NCI-H1092 (cell line): ENCODE results near the gene NRXN3.

Source experiments
- DNase-seq: peaks from one replicate; lab custom pipeline; 2025; lab: John Stamatoyannopoulos, UW

The NRXN3 gene

DNA sequence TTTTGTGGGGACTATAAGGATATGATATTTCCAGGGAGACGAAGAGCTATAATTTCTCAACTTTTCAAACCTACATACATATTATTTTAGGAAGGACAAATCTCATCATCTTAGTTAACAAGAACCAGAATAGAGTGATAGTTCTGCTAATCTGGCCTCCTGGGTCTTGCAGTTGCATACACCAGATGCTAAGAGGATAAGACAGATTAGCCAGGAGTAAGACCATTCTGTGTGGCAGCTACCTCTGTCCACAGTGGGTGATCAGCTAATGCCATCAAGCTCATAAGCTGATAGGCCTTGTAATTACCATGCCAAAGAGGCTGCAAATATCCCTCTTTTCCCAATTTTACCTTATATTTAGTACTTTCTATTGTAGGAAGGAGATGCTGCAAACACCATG lies 776.8 kb downstream of the NRXN3 start:
- DNase-seq = no peak

- no peak for DNase-seq
These were observed 777.5 kb downstream of the NRXN3 start for GRCh38 chr14:78947681-78948080.

GRCh38 chr14:78950649-78951048 lies 780.5 kb downstream of the NRXN3 start:
- no peak for DNase-seq

DNA sequence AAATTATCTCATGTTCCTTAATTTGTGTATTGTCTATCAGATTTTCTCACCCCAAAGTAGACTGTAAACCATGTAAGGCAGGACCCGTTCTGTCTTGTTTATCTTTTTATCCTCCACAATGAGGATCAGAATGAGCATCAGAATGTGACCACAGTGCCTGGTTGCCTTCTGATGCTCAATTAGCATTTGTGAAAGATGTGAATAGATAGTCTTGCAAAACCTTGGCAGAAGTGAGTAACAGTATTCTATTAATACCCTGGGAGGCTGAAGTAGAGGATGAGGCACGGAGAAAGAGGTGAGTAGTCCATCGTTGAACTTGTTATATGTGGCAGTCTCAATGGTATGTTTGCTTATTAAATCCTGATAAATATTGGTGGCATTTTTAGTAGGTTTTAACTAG lies 781.4 kb downstream of the NRXN3 start:
- DNase-seq = no peak

DNA sequence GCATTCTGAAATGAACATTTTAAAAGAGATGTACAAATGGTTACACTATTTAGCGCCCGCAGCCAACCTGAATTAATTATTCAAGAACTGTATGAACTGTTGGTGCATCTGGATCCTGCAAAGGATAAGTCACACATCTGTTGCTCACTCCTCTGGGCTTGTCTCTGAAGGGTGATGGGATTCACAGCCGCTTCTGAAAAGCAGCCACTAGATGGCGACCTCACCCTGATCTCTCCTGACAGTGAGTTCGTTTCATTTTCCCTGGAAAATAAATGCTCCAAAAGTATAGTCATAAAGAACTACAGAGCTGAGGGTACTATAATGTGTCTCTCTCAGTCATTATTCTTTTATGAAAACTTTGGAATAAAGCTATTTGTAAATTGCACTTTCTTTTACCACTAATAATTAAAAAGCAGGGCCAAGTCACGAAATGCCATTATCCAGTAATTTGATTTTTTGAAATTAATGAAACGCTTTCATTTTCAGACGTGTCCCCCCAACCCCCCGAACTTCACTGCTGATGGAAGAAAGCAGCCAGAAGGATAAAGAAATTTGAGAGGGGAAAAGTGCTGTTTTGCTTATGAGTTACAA lies 789.6 kb downstream of the NRXN3 start:
- peak; percentile 49 for DNase-seq

DNA sequence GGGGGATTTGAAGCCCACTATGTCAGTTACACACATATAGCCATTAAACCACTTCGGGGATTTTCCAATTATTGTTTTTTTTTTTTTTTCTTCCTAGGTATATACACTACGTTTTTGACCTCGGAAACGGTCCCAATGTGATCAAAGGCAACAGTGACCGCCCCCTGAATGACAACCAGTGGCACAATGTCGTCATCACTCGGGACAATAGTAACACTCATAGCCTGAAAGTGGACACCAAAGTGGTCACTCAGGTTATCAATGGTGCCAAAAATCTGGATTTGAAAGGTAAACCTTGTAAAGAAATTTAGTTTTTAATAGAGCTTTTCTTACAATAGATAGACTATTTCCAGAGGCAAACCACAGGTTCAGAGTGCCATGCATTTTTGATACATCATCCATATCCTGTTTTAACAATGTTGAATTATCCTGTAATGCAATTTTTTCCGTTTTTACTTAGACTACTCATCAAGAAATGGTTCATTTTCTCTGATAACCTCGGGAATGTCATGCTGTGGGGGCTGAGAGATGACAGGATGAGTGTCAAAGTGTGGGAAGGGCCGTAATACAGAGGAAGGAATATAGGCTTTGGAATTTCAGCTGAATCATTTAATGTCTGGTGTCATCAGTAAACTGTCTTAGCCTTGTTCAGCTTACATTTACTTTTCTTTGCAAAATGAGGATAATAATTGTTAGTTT lies 797.1 kb downstream of the NRXN3 start:
- DNase-seq = no peak

GRCh38 chr14:78968265-78968664 lies 798.1 kb downstream of the NRXN3 start:
- DNase-seq = no peak

DNA sequence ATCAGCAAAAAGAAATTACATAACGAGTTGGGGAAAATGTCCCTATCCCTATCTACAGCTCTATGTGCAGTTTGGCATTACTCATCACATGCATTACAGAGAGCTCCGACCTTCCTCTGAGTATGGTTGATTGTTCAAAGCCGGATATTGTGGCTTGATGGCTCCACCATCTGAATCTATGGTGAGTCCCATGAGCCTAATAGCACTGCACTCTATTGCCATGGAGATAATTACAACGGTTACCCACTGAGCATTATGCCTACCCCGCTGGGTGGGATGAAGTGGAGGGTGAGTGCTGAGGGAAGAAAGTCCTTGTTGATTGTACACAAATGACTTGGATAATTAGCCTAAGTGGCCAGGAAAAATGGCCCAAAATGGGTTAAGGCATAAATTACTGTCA lies 800.5 kb downstream of the NRXN3 start:
- DNase-seq = peak; percentile 95

GRCh38 chr14:78972440-78972839 lies 802.3 kb downstream of the NRXN3 start:
- no peak for DNase-seq

DNA sequence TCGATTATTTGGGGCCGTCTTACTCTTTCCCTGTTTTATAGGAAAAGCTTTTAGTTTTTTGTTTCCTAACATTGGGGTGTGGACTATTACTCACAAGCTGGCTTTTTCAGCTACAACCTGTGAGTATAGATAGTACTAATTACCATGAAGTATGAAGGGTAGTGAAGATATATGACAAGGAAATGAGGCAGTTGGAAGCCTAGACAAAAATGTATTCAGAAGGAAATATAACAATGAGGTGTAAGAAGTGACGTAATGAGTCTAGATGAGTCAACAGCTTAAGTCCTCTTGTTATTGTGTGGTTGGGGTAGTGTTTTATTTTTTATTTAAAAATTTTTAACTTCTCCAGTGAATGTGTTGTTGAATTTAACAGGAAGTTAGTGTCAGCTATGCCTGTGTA lies 804.5 kb downstream of the NRXN3 start:
- no peak for DNase-seq

GRCh38 chr14:78975734-78976133 lies 805.6 kb downstream of the NRXN3 start:
- DNase-seq = no peak

- no peak for DNase-seq
These were observed 808.7 kb downstream of the NRXN3 start for GRCh38 chr14:78978896-78979295.

DNA sequence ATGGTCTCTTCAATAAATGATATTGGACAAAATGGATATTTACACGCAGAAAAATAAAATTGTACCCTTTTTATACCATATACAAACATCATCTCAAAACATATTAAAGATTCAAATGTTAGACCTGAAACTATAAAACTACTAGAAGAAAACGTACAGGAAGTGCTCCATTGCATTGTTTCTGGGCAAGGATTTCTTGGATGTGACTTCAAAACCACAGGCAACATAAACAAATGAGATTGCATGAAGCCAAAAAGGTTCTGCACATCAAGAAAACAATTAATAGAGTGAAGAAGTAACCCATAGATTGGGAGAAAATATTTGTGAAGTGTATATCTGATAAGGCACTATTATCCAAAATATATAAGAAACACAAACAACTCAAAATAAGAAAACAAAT lies 812.4 kb downstream of the NRXN3 start:
- no peak for DNase-seq

DNA sequence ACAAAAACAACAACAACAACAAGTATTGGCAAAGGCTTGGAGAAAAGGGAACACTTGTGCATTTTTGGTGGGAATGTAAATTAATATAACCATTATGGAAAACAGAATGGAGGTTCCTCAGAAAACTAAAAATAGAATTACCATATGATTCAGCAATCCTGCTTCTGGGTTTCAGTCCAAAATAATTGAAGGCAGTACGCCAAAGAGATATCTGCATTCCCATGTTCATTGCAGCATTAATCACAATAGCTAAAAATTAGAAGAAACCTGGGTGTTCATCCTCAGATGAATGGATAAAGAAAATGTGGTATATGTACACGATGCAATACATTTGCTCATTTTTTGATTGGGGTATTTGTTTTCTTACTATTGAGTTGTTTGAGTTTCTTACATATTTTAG lies 813.0 kb downstream of the NRXN3 start:
- no peak for DNase-seq

DNA sequence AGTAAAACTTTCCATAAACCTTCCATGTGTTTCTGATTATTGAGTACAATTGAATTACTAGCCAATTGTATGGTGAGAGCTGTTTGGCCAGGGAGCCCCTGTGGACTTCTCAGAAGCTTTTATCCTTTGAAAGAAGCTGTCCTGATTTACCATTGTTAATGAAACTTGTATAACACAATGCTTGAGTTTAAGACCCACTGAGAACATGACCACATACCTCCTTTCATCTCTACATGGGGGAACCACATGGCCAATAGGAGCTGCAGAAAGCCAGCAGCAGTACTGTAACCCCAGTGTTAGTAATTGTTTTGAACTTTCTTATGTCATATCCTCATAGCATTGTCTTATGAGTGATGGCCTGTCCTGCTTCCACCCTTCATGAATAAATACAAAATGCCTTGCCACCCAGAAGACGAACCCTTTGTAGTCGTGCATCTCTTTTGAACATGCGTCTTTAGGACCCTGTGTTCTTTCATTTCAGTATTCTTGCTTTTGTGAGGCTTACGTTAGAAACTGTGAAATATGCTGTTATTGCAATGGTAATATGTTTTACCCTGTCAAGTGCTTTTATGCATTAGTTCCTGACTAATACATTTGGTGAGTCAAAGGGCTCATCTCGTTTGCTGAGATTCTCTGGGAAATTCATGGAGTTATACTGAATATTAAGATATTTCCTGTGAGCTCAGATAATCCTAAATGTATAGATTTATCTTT lies 815.7 kb downstream of the NRXN3 start:
- DNase-seq = no peak

- no peak for DNase-seq
These were observed 816.8 kb downstream of the NRXN3 start for GRCh38 chr14:78986989-78987388.

DNA sequence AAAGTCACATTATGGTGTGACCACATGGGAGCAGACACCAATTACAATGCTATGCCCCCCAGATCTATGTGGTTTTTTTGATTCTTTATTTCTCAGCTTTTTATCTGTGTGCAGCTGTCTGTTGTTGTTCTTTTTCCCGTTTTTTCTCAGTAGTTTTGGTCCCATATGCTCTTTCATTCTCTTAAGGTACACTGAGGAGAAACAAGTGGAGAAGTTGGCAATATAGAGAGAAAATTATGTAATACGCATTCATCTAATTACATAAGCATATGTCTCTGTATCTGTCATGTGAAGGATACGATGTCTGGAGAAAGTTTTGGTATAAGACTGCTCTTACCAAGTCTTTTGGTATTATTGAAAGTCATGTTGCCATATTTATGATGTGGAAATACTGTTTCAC lies 819.0 kb downstream of the NRXN3 start:
- DNase-seq = no peak

GRCh38 chr14:78992867-78993266 lies 822.7 kb downstream of the NRXN3 start:
- no peak for DNase-seq

GRCh38 chr14:78997811-78998210 lies 827.6 kb downstream of the NRXN3 start:
- peak; percentile 71 for DNase-seq

DNA sequence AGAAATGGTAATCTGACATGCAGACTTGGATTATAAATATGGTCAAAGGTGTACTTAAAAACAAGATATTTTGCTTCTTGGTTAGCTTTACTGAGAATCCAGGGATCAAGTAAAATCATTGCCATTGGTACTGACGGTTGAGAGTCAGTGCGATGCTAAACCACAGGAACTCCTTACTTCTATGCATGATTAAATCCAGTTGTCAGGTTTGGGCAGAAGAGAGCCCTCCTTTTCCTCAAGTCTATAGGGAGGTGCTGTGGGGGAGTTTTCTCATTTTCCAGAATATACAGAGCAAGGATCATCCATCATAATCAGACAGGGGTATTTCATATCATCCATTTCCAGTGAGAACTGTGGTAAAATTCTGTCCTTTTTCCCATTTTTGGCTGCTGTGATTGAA lies 839.1 kb downstream of the NRXN3 start:
- no peak for DNase-seq

DNA sequence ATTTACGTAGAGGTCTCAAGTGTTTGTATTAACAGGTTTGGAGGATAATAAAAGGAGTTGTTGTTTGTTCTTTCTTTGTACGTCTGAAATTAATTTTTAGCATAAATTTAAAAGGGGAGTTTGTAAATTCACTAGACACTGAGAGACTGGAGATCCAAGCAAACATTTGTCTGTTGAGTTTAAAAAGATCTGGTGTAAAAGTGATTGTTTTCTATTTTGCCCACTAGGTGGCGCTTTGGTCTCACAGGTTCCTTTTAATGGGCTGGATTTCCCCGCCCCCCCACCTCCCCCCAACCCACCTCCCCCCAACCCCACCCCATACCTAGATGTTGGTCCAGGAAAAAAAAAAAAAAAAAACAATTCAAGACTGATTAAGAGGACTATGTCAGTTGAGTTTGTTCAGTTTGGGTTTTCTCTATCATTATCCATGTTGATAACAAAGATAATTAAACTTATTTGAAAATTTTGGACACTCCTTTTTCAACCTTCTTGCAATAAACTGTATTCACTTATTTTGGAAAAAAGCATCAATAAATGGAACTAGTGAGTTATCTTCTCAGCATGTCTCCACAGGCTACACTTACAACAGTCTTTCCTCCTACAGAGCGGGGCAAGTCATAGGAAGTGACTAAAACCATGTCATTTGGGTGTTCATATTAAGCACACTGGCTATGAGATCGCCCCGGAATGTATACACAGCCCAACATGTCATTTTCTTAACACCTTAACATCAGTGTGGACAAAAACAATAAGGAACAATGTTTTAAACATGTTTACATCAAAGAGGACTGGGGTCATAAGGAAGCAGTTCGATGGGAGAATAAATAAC lies 841.1 kb downstream of the NRXN3 start:
- DNase-seq = peak; percentile 81

DNA sequence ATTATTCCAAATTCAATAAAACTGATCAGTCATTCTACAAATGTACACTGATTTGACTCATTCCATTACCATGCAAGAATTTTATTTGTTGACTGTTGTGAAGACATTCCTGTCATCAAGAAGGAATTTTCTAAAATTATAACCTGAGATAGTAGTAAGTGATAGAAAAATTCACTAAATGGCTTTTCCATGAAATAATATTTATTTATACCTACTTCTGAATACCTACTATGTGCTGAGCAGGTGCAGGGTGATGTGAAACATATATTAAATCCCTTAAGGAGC lies 841.7 kb downstream of the NRXN3 start:
- DNase-seq = no peak
